ENCODE data around the gene ZNF217. TPM values are rescaled to one million over a fixed set of nuclear protein-coding genes. Genes with fewer than 3 reads are reported as not detected.
A peak's percentile ranks its signal among the peaks of the same experiment; 100 is the strongest.
"Not testable (repeated sequence)": the region's sequence is repeated elsewhere in the genome, so short reads cannot be mapped to it uniquely, and the experiment has no call there.

Gene ZNF217
- total RNA-seq, 1 donor from 2014 or later = 40.8 TPM

GRCh38 chr20:53550280-53551187 is 43.1 kb downstream of the ZNF217 start:
- DNase-seq (ENCODE audit: low read depth) = no peak
- TF ChIP-seq CTCF (IDR thresholded peaks at IDR 0.05; ENCODE audit: insufficient read depth, low read length, poor library complexity, severe bottlenecking) = no peak
- Histone ChIP-seq H3K36me3 (ENCODE audit: control insufficient read depth, insufficient read depth, low read length) (no peaks in the 10 kb centered on the region), H3K4me3 (ENCODE audit: low read depth, low read length) (no peak overlapping the region), H3K27me3 (ENCODE audit: control insufficient read depth, insufficient read depth, low read length) (no peaks in the 10 kb centered on the region)

GRCh38 chr20:53547664-53548239 is 45.9 kb downstream of the ZNF217 start:
- no peaks in the 10 kb centered on the region for H3K36me3 ChIP-seq (ENCODE audit: control insufficient read depth, insufficient read depth, low read length)
- DNase-seq (ENCODE audit: low read depth) = peak; percentile 21
- H3K27me3 ChIP-seq (ENCODE audit: control insufficient read depth, insufficient read depth, low read length) = no peaks in the 10 kb centered on the region
- H3K4me3 ChIP-seq (ENCODE audit: low read depth, low read length) = no peak overlapping the region
- peak; percentile 74 for TF ChIP-seq CTCF (IDR thresholded peaks at IDR 0.05; ENCODE audit: insufficient read depth, low read length, poor library complexity, severe bottlenecking)

GRCh38 chr20:53539516-53539915 is 54.1 kb downstream of the ZNF217 start:
- Histone ChIP-seq H3K27me3 (ENCODE audit: control insufficient read depth, insufficient read depth, low read length) (no peaks in the 10 kb centered on the region), H3K4me3 (ENCODE audit: low read depth, low read length) (no peak overlapping the region), H3K36me3 (ENCODE audit: control insufficient read depth, insufficient read depth, low read length) (no peaks in the 10 kb centered on the region)
- no peak for DNase-seq (ENCODE audit: low read depth)
- TF ChIP-seq CTCF (IDR thresholded peaks at IDR 0.05; ENCODE audit: insufficient read depth, low read length, poor library complexity, severe bottlenecking) = no peak

- H3K27me3 ChIP-seq (ENCODE audit: control insufficient read depth, insufficient read depth, low read length); H3K36me3 ChIP-seq (ENCODE audit: control insufficient read depth, insufficient read depth, low read length); DNase-seq (ENCODE audit: low read depth); H3K4me3 ChIP-seq (ENCODE audit: low read depth, low read length): not testable (repeated sequence)
These were observed 57.3 kb downstream of the ZNF217 start for GRCh38 chr20:53536382-53536781.

- no peak for TF ChIP-seq CTCF (IDR thresholded peaks at IDR 0.05; ENCODE audit: insufficient read depth, low read length, poor library complexity, severe bottlenecking)
- H3K36me3 ChIP-seq (ENCODE audit: control insufficient read depth, insufficient read depth, low read length) = no peaks in the 10 kb centered on the region
These were observed 57.8 kb downstream of the ZNF217 start for GRCh38 chr20:53535878-53536277.

GRCh38 chr20:53534037-53534436 is 59.6 kb downstream of the ZNF217 start:
- no peak overlapping the region for H3K4me3 ChIP-seq (ENCODE audit: low read depth, low read length)
- H3K27me3 ChIP-seq (ENCODE audit: control insufficient read depth, insufficient read depth, low read length) = no peaks in the 10 kb centered on the region
- no peak for DNase-seq (ENCODE audit: low read depth)
- no peaks in the 10 kb centered on the region for H3K36me3 ChIP-seq (ENCODE audit: control insufficient read depth, insufficient read depth, low read length)
- TF ChIP-seq CTCF (IDR thresholded peaks at IDR 0.05; ENCODE audit: insufficient read depth, low read length, poor library complexity, severe bottlenecking) = no peak

More at GRCh38 chr20:53535878-53536277, 57.8 kb downstream of the ZNF217 start:
- Histone ChIP-seq H3K27me3 (ENCODE audit: control insufficient read depth, insufficient read depth, low read length) (no peaks in the 10 kb centered on the region), H3K4me3 (ENCODE audit: low read depth, low read length) (no peak overlapping the region)
- DNase-seq (ENCODE audit: low read depth) = no peak

All from kidney epithelial cell (primary cell).